ENCODE data around the gene CTSH. TPM values are rescaled to one million over a fixed set of nuclear protein-coding genes. Genes with fewer than 3 reads are reported as not detected.
A peak's percentile ranks its signal among the peaks of the same experiment; 100 is the strongest.

CTSH gene
- total and polyA plus RNA-seq, 2 donors (not counting 1 experiment from before 2014, with no cell fraction given) = 5.3 to 6.9 TPM

DNA sequence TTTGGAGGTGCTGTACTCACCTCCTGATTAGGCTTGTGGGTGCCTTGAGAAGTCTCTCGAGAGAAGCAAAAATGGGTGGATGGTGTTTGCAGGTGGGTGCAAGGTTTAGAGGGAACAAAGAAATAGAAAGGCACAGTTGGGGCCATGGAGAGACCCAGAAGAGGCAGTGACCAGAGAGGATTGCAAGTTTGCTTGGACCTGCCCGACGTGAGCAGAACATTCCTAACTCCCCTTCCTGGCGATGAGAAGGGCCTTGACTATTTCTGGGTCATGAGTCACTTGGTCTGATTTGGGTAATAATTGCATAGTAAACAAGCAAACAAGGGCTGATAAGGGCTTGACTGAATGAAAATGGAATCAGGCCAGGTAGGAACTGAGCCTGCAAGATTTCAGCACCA, 7.0 kb upstream of the CTSH start:
- peaks cover 2% of the 10 kb centered on the region for H3K27me3 ChIP-seq (ENCODE audit: control insufficient read depth, insufficient read depth, low read length)
- H3K4me3 ChIP-seq (replicated peaks in 1 of 4; ENCODE audit: control extremely low read depth in 1 of 4, insufficient read depth in 1 of 4, low read depth in 3 of 4, low read length in 4 of 4) = no peak overlapping the region
- H3K4me2 ChIP-seq (ENCODE audit: extremely low read depth, insufficient read depth, low read length) = no peak overlapping the region
- H3K27ac ChIP-seq (ENCODE audit: insufficient read depth, low read length) = no peak overlapping the region
- no peaks in the 10 kb centered on the region for H3K9me3 ChIP-seq (ENCODE audit: control insufficient read depth, insufficient read depth, low read depth, low read length)
- no peak for TF ChIP-seq CTCF (conservative IDR thresholded peaks at IDR 0.05 in 1 of 2, IDR thresholded peaks at IDR 0.05 in 1 of 2; ENCODE audit: low read depth in 1 of 2, low read length in 2 of 2)
- no peak for TF ChIP-seq EZH2 (IDR thresholded peaks at IDR 0.05; ENCODE audit: low read length, missing control alignments)
- H2AFZ ChIP-seq (ENCODE audit: low read length) = no peak overlapping the region
- H3K4me1 ChIP-seq (ENCODE audit: control insufficient read depth, extremely low read depth, insufficient read depth, low read length) = no peaks in the 10 kb centered on the region
- DNase-seq (ENCODE audit: low read depth in 2 of 2) = peak; percentile 12 to 57
- no peak overlapping the region for H3K9ac ChIP-seq (ENCODE audit: insufficient read depth, low read length)
- H4K20me1 ChIP-seq (ENCODE audit: control insufficient read depth, extremely low read depth, insufficient read depth, low read length) = no peaks in the 10 kb centered on the region
- H3K79me2 ChIP-seq (ENCODE audit: control insufficient read depth, insufficient read depth, low read length) = no peaks in the 10 kb centered on the region
- no peaks in the 10 kb centered on the region for H3K36me3 ChIP-seq (ENCODE audit: control insufficient read depth, insufficient read depth, low read length)

GRCh38 chr15:78950902-78951840, 6.3 kb upstream of the CTSH start:
- H3K36me3 ChIP-seq (ENCODE audit: control insufficient read depth, insufficient read depth, low read length) = no peaks in the 10 kb centered on the region
- no peak overlapping the region for H3K4me3 ChIP-seq (replicated peaks in 1 of 4; ENCODE audit: control extremely low read depth in 1 of 4, insufficient read depth in 1 of 4, low read depth in 3 of 4, low read length in 4 of 4)
- TF ChIP-seq EZH2 (IDR thresholded peaks at IDR 0.05; ENCODE audit: low read length, missing control alignments) (no peak), CTCF (conservative IDR thresholded peaks at IDR 0.05 in 1 of 2, IDR thresholded peaks at IDR 0.05 in 1 of 2; ENCODE audit: low read depth in 1 of 2, low read length in 2 of 2) (peak; percentile 35 to 58)
- H3K27ac ChIP-seq (ENCODE audit: insufficient read depth, low read length) = no peak overlapping the region
- H3K79me2 ChIP-seq (ENCODE audit: control insufficient read depth, insufficient read depth, low read length) = no peaks in the 10 kb centered on the region
- H3K27me3 ChIP-seq (ENCODE audit: control insufficient read depth, insufficient read depth, low read length) = peaks cover 2% of the 10 kb centered on the region
- H3K9ac ChIP-seq (ENCODE audit: insufficient read depth, low read length) = no peak overlapping the region
- DNase-seq (ENCODE audit: low read depth in 2 of 2) = peak; percentile 30 to 55
- no peaks in the 10 kb centered on the region for H4K20me1 ChIP-seq (ENCODE audit: control insufficient read depth, extremely low read depth, insufficient read depth, low read length)
- no peak overlapping the region for H3K4me2 ChIP-seq (ENCODE audit: extremely low read depth, insufficient read depth, low read length)
- no peaks in the 10 kb centered on the region for H3K4me1 ChIP-seq (ENCODE audit: control insufficient read depth, extremely low read depth, insufficient read depth, low read length)
- H3K9me3 ChIP-seq (ENCODE audit: control insufficient read depth, insufficient read depth, low read depth, low read length) = no peaks in the 10 kb centered on the region
- H2AFZ ChIP-seq (ENCODE audit: low read length) = no peak overlapping the region

DNA sequence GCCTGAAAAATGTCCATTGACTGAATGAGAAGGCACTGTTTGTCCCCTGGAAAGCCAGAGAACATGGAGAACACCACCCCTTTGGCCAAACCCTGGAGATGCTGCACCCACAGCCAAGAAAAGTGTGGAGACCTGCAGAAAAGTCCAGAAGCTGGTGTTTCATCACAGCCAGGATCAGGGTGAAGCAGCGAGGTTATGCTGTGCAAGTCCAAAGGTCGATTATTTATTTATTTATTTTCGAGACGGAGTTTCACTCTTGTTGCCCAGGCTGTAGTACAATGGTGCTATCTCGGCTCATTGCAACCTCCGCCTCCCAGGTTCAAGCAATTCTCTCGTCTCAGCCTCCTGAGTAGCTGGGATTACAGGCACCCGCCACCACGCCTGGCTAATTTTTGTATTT, 5.5 kb upstream of the CTSH start:
- no peak for DNase-seq (ENCODE audit: low read depth in 2 of 2)
- H3K4me3 ChIP-seq (replicated peaks in 1 of 4; ENCODE audit: control extremely low read depth in 1 of 4, insufficient read depth in 1 of 4, low read depth in 3 of 4, low read length in 4 of 4) = no peak overlapping the region
- no peaks in the 10 kb centered on the region for H4K20me1 ChIP-seq (ENCODE audit: control insufficient read depth, extremely low read depth, insufficient read depth, low read length)
- no peak overlapping the region for H3K9ac ChIP-seq (ENCODE audit: insufficient read depth, low read length)
- no peak overlapping the region for H3K27ac ChIP-seq (ENCODE audit: insufficient read depth, low read length)
- TF ChIP-seq CTCF (conservative IDR thresholded peaks at IDR 0.05 in 1 of 2, IDR thresholded peaks at IDR 0.05 in 1 of 2; ENCODE audit: low read depth in 1 of 2, low read length in 2 of 2) = no peak
- no peak for TF ChIP-seq EZH2 (IDR thresholded peaks at IDR 0.05; ENCODE audit: low read length, missing control alignments)
- H3K4me1 ChIP-seq (ENCODE audit: control insufficient read depth, extremely low read depth, insufficient read depth, low read length) = no peaks in the 10 kb centered on the region
- H3K9me3 ChIP-seq (ENCODE audit: control insufficient read depth, insufficient read depth, low read depth, low read length) = no peaks in the 10 kb centered on the region
- H3K4me2 ChIP-seq (ENCODE audit: extremely low read depth, insufficient read depth, low read length) = no peak overlapping the region
- peaks cover 2% of the 10 kb centered on the region for H3K27me3 ChIP-seq (ENCODE audit: control insufficient read depth, insufficient read depth, low read length)
- no peaks in the 10 kb centered on the region for H3K79me2 ChIP-seq (ENCODE audit: control insufficient read depth, insufficient read depth, low read length)
- H3K36me3 ChIP-seq (ENCODE audit: control insufficient read depth, insufficient read depth, low read length) = no peaks in the 10 kb centered on the region
- H2AFZ ChIP-seq (ENCODE audit: low read length) = no peak overlapping the region
